GM18520 (cell line): ENCODE data around the gene HS3ST3A1.

Experiments
- ATAC-seq: cut with Tn5 transposase; IDR thresholded peaks from one replicate; pipeline ENCODE4 v1.9.1; 2021; ENCODE audit not compliant: unreplicated experiment

The HS3ST3A1 gene

DNA sequence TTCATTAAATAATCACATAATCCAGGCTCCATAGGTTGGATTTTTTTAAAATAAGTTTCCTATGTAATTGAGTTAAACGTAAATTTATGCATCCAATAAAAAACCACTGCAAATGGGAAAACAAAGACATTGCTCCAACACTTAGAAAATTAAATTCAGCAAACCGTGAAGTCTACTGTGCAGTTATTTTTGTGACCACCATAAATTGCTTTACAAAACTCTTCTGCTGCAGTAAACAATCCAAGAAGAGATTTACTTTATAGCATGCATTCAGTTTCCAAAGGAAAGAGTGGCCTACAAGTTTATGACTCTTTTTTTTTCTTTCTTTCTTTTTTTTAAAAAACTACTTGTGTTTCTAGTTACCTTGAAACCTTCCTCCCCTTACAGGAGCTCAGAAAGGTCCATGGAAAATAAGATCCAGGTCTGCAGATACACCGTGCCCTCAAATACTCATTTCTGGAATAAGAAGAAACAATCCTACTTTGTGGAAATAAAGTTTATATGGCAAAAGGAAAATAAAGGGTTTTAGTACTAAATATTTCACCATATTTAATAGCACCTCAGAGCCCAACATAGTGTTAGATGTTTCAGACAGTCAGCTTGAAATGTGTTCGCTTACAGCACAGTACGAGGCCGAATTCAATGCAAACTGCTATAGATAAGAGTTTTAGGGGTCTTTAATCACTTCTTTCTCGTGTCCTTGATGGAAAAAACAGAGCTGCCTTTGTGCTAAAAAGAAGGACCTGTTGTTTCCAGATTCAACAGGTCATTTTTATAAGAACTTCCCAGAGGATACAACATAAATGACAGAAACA is 3.2 kb downstream of the HS3ST3A1 start:
- ATAC-seq = no peak

DNA sequence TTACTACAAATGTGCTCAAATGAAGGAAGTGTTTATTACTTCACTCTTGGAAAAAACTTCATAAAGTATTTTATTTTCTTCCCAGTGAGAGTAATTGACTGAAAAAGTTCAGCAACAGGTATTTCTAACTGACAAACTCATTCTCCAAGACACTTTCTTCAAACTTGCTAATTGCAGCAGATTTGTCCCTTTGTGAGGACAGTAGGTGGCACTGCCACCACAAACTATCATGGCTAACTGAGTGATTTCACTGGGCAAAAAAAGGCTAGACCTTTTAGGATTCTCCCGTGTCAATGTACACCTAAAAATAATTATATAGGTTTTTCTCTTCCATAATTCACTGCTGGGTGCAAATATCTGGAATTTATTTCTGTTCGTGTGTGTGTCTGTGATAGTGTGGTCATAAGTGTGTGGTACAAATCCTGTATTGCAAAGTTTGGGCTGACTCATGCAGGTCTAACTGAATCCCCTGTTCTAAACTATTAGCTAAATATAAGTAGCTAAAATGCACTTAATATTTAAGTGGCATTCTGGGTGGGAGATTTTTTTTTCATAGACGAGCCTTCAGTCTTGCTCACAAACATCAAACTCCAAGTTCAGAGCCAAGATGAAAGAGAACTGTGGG is 3.9 kb downstream of the HS3ST3A1 start:
- ATAC-seq = no peak

DNA sequence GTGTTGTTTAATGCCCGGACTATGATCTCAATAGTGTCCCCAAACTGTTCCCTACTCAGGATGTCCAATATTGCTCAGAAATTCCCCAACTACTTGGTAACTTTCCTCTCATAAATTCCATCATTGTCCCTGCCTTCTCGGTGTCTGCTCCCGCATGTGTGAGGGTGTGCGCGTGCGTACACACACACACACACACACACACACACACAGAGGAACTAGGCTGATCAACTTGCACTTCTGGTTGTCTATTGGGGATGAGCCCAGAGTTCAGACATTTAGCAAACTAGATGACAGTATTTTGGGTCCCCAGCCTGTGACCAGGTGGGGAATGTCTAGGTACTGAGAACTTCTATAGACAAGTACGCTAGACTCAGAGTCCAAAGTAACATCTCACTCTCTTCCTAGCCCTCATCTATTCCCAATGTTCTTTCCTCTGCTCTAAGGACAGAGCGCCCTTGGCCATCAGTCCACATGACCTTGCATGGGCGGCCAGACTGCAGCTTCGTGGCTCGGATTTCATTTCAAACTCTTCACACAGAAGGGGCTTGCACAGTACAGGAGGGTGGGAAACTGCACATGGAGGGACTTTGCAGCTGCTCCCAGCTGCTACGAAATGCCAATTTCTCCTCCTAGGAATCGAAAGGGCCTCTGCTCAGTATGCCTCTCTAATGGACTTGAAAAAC is 5.3 kb downstream of the HS3ST3A1 start:
- no peak for ATAC-seq

DNA sequence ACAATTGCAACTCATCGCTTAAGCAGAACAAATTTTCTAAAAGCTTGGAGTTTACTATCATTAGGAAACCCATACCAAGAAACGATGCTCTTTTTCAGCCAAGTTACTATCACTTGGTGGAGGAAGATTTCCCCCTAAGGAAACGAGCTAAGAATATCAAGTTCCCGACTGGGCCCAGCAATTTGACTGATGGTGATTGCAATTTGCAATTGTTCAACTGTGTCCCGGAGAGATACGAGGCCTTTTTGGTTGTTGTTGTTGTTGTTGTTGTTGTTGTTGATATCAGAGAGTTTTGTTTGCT is 6.2 kb downstream of the HS3ST3A1 start:
- ATAC-seq = no peak

DNA sequence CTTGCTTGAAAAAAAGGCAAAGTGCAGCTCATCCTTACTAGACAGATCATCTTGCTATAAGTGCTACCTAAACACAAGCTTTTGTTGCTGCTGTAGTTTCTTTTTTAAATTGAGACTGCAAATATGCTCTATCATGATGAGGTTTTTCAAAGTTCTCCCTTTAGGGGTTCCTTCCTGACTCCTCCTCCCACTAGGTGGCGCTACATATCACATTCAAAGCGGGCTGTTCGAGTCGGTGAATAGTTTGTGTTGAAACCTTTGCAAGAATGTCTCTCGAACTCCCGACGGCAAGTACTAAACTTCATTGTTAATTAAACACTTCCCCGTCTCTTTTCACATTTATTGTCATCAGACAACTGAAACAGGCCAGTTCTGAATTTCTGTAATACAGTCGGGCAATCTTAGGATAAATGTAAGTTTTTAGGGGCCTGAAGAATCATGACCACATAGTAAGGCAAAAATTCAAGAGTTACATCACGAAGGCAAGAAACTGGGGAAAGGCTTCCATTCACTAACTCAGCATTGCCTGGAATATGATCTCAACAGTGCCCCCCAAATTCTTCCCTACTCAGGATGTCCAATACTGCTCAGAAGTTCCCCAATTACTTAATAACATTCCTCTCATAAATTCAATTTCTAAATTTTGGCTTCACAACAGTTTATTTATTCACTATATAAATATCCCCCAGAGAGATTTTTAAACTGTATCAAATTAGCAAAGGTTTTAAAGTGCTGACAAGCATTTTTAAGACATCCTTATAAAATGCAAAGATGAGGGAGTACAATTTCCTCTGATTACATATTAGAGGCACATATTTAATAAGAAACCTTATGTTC is 6.7 kb downstream of the HS3ST3A1 start:
- ATAC-seq = no peak

DNA sequence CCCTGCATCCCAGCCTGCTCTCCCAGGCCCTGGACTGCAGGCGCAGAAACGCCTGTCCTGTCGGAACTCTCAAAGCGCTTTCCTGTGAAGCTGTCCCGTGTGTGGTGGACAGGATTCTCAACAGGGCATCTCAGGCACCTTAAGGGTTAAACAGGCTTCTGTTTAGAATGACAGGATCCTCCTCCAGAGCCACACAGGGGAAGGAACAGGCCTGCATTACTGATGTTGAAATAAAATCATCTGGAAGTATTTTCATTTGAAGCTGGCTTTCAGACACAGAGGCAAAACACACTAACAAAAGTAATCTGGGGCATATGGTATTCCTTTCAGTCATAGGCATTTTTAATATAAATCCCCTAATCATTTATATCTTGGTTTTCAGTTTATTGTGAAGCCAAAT is 7.4 kb downstream of the HS3ST3A1 start:
- no peak for ATAC-seq

DNA sequence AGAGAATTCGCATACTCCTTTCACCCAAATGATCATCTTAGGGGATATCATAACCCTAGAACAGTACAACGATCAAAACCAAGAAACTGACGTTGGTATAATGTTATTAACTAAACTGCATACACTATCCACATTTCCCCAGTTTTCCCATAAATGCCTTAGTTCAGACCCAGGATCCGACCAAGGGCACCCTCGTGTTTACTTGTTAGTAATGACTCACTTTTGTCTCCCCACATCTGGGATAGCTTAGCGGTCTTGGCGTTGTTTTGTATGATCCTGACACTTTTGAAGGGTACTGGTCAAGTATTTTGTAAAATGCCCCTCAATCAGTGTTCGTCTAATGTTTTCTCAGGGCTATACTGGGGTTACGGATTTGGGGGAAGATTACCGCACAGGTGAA is 8.0 kb downstream of the HS3ST3A1 start:
- no peak for ATAC-seq

DNA sequence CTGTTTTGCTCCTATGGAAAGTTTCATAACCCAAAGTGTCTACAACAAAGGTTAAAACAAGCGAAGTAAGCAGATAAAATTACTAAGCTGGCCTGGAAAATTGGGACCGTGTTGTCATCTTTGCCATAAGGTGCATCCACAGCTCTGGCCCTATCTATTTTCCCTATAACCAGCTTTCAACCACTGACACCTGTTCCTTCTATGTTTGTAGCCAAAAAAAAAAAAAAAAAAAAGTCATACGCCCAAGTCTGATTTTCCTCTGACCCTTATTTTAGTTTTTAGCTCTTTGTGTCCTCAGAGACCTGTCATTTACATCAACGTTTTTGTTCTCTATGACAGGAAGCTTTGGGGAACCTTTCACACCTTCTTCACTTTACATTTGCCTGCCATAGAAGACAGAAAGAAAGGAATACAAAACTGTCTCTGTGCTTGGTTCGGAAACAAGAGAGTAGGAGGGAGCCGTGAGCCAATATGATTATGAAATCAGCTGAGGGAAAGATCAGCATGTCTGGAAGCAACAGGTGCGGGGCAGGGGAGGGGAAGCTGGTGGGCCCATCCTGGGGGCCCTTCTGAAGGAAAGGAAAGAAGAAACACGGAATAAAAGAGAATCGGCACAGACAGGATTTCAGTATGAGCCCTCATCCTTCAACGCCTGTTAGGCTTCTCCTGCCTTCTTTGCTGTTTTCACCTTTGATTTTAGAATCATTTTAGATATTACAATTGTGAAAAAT is 8.5 kb downstream of the HS3ST3A1 start:
- no peak for ATAC-seq

DNA sequence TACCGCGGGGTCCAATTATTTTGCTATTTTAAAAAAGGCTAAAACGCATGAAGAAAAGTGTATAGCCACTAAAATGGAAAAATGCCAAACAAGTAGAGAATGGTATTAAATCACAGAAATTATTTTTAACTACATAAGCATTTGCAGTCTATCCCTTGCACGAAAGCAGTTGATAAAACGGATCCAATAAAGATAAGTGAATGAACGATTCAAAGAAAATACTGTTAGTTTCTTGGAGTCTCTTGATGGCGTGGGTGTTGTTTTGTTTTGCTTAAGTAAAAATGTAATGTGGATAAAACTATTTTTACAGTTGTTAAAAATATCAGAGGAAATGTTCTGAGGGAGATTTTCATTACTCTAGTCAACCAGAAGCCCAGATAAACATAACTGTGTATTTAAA is 9.3 kb downstream of the HS3ST3A1 start:
- ATAC-seq = no peak

DNA sequence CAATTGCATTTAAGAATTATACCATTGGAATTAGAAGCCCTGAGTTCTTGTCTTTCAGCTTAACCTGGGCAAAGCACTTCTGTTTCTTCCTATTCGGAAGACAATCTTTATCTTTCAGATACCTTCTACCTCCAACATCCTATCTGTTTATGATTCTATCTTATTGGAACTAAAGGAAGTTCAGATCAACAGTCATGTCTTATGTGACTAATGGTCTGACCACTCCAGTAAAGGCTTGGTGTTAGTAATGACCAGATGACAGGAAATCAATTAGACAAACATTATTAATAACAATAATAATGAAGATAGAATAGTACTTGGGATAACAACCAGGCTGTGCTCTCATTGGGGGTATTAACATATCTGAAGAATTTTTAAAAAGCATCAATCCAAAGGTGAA is 11.3 kb downstream of the HS3ST3A1 start:
- ATAC-seq = no peak

DNA sequence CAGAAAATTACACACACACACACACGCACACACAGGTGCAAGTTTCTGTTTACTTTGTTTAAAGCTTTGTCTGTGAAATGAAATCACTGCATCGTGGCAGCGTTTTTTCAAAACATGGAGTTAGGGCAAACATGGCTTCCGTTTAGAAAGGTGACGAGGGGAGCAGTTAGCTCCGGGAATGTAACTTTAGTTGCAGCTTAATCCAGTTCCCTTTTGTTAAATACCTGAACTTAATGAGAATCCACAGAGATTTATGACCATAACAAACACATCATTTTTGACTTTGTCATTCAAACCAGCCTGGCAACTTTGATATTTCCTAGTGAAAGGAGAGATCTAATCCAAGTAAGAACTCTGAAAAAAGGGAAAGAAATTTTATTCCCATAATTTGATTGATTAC is 12.1 kb downstream of the HS3ST3A1 start:
- ATAC-seq = no peak

DNA sequence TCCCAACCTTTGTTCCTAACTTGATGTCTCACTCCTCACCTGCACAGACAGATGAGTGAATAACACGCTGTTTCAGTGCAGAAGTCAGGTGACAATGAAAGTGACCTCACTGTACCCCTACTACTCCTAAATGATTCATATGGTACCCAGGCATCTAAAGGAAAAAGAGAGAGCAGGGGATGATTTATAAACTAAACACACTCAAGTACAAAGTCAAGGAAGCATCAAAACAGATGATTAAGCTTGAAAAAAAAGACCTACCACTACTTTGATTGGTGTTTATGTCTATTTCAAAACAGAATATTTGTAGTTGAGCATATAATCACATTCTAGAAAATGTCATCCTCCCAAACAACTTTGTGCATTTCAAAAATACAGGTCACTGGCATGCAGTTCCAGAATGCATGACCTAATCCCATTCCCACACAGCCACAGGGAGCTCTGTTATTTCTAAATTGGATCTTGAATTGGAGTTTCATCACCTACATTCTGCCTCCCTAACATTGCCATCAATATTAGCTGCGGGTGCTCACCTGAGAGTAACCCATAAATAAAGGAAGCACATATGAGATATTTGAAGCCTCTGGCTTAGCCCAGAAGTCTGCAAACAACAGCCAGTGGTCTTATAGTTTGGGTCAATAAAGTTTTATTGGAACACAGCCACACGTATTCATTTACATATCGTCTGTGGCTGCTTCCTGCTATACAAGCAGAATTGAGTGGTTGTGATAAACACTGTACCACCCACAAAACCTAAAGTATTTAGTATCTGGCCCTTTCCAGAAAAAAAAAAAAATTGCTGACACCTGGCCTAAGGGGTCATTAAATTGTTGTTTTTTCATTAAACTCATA is 14.0 kb downstream of the HS3ST3A1 start:
- no peak for ATAC-seq

DNA sequence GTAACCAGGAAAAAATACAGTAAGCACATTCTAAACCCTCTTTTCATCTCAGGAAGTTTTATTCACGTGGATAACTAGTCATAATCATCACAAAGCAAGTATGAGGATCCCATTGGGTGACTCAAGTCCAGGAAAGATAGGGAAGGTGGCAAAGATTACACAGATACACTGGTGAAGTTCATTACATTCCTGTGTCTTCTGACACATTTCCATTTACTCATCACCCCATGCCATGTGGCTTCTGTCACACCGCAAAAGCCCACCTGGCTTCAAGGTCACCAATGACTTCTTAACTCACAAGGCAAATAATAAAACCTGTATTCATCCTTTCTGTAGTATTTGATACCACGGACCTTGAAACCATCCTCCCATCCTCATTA is 17.0 kb downstream of the HS3ST3A1 start:
- no peak for ATAC-seq

DNA sequence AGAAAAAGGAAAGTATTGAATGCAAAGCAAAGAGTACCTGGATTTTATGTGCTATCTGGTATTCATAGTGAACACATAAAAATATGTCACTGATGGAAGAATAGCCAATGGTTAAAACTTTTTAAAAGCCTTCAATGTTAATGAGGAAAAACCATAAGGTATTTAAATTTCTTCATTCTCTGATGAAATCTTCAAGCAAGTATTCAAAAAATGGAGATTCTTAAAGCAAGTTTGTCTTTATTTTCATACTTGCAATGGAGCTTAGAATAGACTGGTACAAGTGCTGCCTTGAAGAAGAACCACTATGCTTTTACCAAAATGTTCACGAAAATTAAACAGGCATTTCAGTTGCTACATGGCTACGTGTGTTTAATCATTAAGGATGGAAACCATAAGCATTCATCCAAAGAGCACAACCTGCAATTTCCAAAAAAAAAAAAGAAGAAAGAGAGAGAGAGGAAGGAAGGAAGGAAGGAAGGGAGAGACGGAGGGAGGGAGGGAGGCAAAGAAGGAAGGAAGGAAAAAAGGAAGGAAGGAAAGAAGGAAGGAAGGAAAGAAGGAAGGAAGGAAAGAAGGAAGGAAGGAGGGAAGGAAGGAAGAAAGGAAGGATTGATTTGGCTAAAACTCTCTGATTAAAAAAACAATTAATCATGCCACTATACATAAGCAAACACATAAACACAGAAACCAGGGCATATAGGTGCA is 17.6 kb downstream of the HS3ST3A1 start:
- ATAC-seq = no peak

DNA sequence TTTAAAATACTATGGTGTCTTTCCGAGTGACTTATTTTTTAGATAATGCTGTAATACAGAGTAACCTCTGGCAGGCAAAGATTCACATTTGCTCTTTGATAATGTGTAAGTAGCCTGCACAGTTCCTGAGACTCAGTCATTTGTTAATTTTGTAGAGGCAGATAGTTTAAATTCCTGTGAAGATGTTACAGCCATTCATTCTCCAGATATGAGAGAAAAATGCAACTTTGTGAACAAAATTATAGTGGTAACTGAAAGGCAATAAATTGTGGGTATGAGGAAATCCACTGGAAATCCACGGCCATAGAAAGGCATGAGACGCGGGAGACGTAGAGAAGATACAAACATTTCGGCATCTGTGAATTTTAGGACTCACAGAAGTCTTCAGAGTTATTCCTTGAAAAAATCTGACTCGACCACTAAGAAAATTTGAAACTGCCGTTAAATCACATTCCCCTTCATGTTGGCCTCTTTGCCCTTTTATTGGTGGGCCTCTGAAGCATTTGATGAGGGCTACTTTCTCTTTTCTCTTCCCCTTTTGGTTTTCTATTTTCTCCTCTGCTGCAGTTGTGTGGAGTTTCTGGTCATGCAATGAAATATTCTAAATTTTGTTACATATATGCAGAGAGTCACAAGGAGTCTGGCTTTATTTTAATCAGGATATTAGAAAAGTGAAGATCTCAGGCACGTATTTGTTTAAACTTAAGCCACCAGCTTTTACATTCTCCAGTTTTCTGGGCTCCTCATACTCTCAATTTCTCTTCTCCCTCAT is 18.8 kb downstream of the HS3ST3A1 start:
- no peak for ATAC-seq

DNA sequence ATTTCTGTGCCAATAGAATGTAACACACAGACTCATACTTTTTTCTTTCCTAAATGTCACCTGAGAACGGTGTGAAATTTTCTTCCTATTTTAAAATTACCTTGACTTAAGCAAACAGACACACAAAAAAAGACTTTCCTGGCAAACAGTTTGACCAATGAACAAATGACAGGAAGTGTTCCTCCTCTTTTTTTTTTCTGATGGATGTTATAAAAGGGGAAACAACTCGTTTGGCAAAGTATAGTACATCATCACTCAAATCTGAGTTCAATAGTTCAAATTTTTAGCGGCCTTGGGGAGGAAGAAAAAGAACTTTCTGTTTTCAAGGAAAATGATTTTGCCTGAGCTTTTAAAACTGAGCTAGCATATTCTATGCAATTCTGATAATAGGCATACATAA is 19.8 kb downstream of the HS3ST3A1 start:
- ATAC-seq = no peak

DNA sequence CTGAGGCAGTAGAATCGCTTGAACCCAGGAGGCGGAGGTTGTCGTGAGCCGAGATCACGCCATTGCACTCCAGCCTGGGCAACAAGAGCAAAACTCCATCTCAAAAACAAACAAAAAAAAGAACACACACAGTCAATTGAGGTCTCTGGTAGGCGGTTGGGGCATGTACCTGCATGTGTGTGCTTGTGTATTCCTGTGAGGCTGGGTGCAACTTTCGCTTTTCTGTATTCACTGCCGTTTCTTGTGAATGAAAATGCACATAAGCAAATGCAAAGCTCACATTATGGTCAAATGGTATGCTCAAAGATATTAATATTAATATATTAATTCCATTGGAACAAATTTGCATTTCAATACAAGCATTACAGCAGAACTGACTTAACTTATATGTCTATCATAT is 20.9 kb downstream of the HS3ST3A1 start:
- ATAC-seq = no peak

DNA sequence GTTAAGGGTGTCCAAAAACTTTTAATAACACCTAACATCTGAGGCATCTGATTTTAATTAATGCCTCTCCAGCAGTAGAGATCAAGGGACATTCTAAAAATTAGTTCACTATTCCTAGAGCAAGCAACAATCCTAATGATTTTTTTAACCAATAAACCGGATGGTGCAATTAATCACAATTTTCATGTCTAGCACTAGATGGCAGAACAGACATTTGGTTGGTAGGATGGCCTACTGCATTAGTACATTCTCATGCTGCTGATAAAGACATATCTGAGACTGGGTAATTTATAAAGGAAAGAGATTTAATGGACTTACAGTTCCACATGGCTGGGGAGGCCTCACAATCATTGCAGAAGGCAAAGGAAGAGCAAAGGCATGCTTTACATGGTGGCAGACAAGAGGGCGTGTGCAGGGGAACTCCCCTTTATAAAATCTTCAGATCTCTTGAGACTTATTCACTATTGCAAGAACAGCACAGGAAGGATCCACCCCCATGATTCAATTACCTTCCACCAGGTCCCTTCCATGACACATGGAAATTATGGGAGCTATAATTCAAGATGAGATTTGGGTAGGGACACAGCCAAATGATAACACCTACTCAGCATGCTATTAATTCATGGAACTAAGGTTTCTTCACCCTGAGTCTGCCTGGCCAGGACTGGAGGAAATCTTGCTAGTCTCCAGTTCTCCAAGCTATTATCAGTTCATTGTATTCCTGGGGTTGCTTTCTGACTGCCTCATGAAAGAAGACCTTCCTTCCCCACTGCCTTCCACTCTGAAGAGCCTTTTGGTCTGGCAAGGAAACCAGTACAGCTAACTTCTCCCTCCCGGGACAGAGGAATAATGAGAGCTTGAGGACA is 24.8 kb downstream of the HS3ST3A1 start:
- no peak for ATAC-seq
